ENCODE data around the gene SLC15A4. TPM values are rescaled to one million over a fixed set of nuclear protein-coding genes. Genes with fewer than 3 reads are reported as not detected.
A peak's percentile ranks its signal among the peaks of the same experiment; 100 is the strongest.
"Not testable (repeated sequence)": the region's sequence is repeated elsewhere in the genome, so short reads cannot be mapped to it uniquely, and the experiment has no call there.

The SLC15A4 gene
- total RNA-seq, 6 experiments from 2014 or later, result 20.2 to 26.4 (median 23.1) TPM

DNA sequence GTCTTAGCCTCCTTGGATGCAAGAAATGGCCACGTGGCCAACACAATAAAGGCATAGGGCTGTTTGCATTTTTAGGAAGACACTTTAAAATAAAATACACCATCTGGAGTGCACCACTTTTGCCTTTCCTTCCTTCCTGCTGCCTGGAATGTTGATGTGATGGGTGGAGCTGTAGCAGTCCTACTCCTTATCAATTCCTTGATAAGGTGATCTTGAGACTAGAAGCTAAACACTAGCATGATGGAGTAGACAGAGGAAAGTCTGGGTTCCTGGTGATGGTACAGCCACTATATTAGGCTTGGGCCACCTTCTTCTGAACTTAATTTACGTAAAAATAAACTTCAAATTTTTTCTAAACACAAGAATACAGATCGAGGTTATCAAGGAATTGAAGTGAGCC, 26.6 kb upstream of the SLC15A4 start:
- Mint-ChIP-seq H3K4me1 (ENCODE audit: low read depth) (no peaks in the 10 kb centered on the region), H3K36me3 (ENCODE audit: low read depth) (no peaks in the 10 kb centered on the region), H3K4me3 (no peak overlapping the region), H3K9me3 (peaks cover 19% of the 10 kb centered on the region), H3K27me3 (ENCODE audit: insufficient read depth) (peaks cover 4% of the 10 kb centered on the region), H3K27ac (no peak overlapping the region)
- no peak for DNase-seq
- TF ChIP-seq, protein P1, sequence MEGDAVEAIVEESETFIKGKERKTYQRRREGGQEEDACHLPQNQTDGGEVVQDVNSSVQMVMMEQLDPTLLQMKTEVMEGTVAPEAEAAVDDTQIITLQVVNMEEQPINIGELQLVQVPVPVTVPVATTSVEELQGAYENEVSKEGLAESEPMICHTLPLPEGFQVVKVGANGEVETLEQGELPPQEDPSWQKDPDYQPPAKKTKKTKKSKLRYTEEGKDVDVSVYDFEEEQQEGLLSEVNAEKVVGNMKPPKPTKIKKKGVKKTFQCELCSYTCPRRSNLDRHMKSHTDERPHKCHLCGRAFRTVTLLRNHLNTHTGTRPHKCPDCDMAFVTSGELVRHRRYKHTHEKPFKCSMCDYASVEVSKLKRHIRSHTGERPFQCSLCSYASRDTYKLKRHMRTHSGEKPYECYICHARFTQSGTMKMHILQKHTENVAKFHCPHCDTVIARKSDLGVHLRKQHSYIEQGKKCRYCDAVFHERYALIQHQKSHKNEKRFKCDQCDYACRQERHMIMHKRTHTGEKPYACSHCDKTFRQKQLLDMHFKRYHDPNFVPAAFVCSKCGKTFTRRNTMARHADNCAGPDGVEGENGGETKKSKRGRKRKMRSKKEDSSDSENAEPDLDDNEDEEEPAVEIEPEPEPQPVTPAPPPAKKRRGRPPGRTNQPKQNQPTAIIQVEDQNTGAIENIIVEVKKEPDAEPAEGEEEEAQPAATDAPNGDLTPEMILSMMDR (IDR thresholded peaks at IDR 0.05), result no peak

DNA sequence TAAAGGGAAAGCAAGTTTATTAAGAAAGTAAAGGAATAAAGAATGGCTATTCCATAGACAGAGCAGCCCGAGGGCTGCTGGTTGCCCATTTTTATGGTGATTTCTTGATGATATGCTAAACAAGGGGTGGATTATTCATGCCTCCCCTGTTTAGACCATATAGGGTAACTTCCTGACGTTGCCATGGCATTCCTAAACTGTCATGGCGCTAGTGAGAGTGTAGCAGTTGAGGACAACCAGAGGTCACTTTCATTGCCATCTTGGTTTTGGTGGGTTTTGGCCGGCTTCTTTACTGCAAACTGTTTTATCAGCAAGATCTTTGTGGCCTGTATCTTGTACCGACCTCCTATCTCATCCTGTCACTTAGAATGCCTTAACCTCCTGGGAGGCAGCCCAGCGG, 26.0 kb upstream of the SLC15A4 start:
- not testable (repeated sequence) for H3K27me3 Mint-ChIP-seq (ENCODE audit: insufficient read depth); H3K4me3 Mint-ChIP-seq; H3K4me1 Mint-ChIP-seq (ENCODE audit: low read depth); H3K36me3 Mint-ChIP-seq (ENCODE audit: low read depth); DNase-seq; H3K27ac Mint-ChIP-seq
- peaks cover 17% of the 10 kb centered on the region for H3K9me3 Mint-ChIP-seq

DNA sequence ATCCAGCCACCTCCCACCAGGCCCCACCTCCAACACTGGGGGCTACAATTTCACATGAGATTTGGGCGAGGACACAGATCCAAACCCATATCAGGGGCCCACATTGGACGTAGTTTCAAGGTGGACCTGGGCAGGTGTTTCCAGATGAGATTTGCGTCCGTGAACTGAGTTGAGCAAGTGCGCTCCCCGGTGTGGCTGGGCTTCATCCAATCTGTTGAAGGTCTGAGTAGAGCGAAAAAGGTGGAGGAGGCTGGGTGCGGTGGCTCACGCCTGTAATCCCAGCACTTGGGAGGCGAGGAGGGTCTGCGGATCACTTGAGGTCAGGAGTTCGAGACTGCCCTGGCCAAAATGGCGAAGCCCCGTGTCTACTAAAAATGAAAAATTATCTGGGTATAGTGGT, 24.6 kb upstream of the SLC15A4 start:
- no peaks in the 10 kb centered on the region for H3K36me3 Mint-ChIP-seq (ENCODE audit: low read depth)
- H3K27ac Mint-ChIP-seq, result no peak overlapping the region
- H3K4me3 Mint-ChIP-seq, result no peak overlapping the region
- TF ChIP-seq, protein P1 (IDR thresholded peaks at IDR 0.05), result no peak
- H3K9me3 Mint-ChIP-seq, result peaks cover 7% of the 10 kb centered on the region
- H3K4me1 Mint-ChIP-seq (ENCODE audit: low read depth), result no peaks in the 10 kb centered on the region
- H3K27me3 Mint-ChIP-seq (ENCODE audit: insufficient read depth), result peaks cover under 1% of the 10 kb centered on the region
- DNase-seq, result no peak

DNA sequence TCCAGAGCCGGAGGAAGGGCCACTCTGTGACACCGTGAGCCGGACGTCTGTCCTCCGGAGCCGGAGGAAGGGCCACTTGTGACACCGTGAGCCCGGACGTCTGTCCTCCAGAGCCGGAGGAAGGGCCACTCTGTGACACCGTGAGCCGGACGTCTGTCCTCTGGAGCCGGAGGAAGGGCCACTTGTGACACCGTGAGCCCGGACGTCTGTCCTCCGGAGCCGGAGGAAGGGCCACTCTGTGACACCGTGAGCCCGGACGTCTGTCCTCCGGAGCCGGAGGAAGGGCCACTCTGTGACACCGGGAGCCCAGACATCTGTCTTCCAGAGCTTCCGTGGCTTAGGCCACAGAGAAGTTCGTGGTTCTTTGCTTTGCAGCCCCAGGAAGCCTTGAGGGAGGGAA, 22.9 kb upstream of the SLC15A4 start:
- DNase-seq; H3K36me3 Mint-ChIP-seq (ENCODE audit: low read depth); H3K27ac Mint-ChIP-seq: not testable (repeated sequence)

DNA sequence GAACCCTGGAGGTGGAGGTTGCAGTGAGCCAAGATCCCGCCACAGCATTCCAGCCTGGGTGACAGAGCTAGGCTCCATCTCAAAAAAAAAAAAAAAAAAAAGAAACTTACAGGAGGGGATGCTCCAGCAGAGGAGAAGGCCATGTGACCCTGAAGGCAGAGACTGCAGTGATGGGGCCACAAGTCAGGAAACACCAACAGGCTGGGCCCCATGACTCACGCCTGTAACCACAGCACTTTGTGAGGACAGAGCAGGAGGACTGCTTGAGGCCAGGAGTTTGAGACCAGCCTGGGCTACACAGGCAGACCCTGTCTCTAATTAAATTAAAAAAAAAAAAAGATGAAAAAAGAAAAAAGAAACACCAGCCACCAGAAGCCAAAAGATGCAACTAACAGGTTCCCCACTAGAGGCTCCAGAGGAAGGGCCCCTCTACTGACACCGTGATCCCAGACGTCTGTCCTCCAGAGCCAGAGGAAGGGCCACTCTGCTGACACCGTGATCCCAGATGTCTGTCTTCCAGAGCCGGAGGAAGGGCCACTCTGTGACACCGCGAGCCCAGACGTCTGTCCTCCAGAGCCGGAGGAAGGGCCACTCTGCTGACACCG, 20.4 kb upstream of the SLC15A4 start:
- Mint-ChIP-seq H3K36me3 (ENCODE audit: low read depth) (no peaks in the 10 kb centered on the region), H3K4me3 (no peak overlapping the region), H3K27me3 (ENCODE audit: insufficient read depth) (peaks cover 1% of the 10 kb centered on the region), H3K9me3 (peaks cover 10% of the 10 kb centered on the region), H3K27ac (no peak overlapping the region), H3K4me1 (ENCODE audit: low read depth) (no peaks in the 10 kb centered on the region)
- TF ChIP-seq, protein P1 (IDR thresholded peaks at IDR 0.05), result peak; percentile 20; the same call in 1 of the 2 replicates
- no peak for DNase-seq

More for the DNA sequence above, 22.9 kb upstream of the SLC15A4 start:
- not testable (repeated sequence) for H3K4me3 Mint-ChIP-seq; H3K27me3 Mint-ChIP-seq (ENCODE audit: insufficient read depth); H3K4me1 Mint-ChIP-seq (ENCODE audit: low read depth)
- peaks cover 13% of the 10 kb centered on the region for H3K9me3 Mint-ChIP-seq

DNA sequence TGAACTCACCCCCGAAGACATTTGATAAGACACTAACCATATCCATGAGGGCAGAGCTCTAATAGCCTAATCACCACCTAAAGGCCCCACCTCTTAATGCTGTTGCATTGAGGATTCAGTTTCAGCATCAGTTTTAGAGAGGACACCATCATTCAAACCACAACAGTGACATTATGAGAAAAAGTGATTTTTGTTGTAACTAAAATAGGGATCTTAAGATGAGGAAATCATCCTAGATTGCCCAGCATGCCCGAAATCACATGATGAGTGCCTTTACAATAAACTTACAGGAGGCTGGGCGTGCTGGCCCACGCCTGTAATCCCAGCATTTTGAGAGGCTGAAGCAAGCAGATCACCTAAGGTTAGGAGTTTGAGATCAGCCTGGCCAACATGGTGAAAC, 19.8 kb upstream of the SLC15A4 start:
- Mint-ChIP-seq H3K4me1 (ENCODE audit: low read depth) (no peaks in the 10 kb centered on the region), H3K36me3 (ENCODE audit: low read depth) (no peaks in the 10 kb centered on the region), H3K27me3 (ENCODE audit: insufficient read depth) (peaks cover 1% of the 10 kb centered on the region), H3K27ac (no peak overlapping the region), H3K9me3 (peaks cover 6% of the 10 kb centered on the region; the same call in 1 of the 2 replicates), H3K4me3 (no peak overlapping the region)
- no peak for DNase-seq
- TF ChIP-seq, protein P1 (IDR thresholded peaks at IDR 0.05), result no peak

Data from HFFc6 (cell line).